Gastroesophageal sphincter (tissue), 4 donors: Measurements from ENCODE around the gene OR13C2. TPM values are rescaled to one million over a fixed set of nuclear protein-coding genes. Genes with fewer than 3 reads are reported as not detected.

Experiments used
- total RNA-seq, 4 donors: library from RNA; depleted of rRNA; stranded (reverse); fragments of >200 nt; gene quantifications; one replicate each; pipeline ENCODE4 v1.1.0, GENCODE V29; 2016

OR13C2 gene
- total RNA-seq, 4 donors from 2014 or later, result not detected

Other genes with a start within 250 kb of the OR13C2 start
- gene OR13F1, start 101.4 kb downstream of the OR13C2 start, total RNA-seq, result not detected
- gene OR13C4, start 78.4 kb downstream of the OR13C2 start, total RNA-seq, result not detected
- gene OR13C3, start 68.8 kb downstream of the OR13C2 start, total RNA-seq, result not detected
- gene OR13C8, start 36.5 kb downstream of the OR13C2 start, total RNA-seq, result not detected
- not detected for gene OR13C5, start 6.2 kb downstream of the OR13C2 start, total RNA-seq
- not detected for gene OR13C9, start 12.6 kb upstream of the OR13C2 start, total RNA-seq
- gene OR13D1, start 88.9 kb upstream of the OR13C2 start, total RNA-seq, result not detected
- 10 to 100 TPM; 21.9 to 42.0 (median 24.4) TPM for gene NIPSNAP3A, start 142.1 kb upstream of the OR13C2 start, total RNA-seq
- 10 to 100 TPM in 1 of 4 donors, 1 to 10 TPM in 3; 1.7 to 10.1 (median 3.2) TPM for gene NIPSNAP3B, start 158.5 kb upstream of the OR13C2 start, total RNA-seq